HG02943 (cell line): Measurements from ENCODE around the gene SCN1B.
"Not testable (repeated sequence)": the region's sequence is repeated elsewhere in the genome, so short reads cannot be mapped to it uniquely, and the experiment has no call there.

Experiments used
- ATAC-seq: cut with Tn5 transposase; IDR thresholded peaks from one replicate; pipeline ENCODE4 v1.9.1; 2021; ENCODE audit warnings: mild to moderate bottlenecking, low read depth, moderate library complexity; ENCODE audit not compliant: unreplicated experiment

The SCN1B gene

GRCh38 chr19:35034005-35034502, 3.8 kb downstream of the SCN1B start:
- ATAC-seq = no peak

GRCh38 chr19:35034588-35035382, 4.5 kb downstream of the SCN1B start:
- ATAC-seq = no peak

DNA sequence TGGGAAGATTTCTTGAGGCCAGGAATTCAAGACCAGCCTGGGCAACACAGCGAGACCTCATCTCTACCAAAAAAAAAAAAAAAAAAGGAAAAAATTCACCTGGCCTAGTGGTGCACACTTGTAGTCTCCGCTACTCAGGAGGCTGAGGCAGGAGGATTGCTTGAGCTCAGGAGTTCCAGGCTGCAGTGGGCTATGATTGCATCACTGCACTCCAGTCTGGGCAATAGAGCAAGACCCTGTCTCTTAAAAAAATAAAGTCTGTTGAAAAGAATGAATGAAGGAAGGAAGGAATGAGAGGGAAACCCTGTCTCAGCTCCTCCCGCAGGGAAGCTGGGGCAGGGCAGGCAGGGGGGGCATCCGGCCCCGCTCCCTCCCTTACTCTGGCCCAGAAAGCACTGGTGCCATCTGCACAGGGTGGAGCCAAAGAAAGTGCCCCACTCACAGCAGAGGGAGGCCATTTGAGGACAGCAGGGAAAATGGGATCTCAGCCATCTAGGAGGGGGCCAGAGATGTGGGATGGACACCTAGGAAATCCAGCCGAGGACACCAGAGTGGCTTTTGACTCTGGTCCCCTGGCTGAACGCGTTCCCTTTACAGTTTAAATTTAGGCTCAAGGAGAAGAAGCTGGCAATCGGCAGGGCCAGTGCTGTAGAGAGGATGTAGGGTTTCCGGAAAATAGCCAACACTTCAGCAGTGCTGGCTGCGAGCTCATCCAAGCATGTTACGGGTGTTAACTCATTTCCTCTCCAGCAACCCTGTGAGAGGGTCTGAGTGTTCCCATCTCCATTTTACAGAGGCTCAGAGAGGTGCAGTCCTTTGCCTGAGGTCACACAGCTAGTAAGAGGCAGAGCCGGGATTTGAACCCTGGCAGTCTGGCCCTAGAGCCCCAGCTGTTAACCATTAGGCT, 7.7 kb downstream of the SCN1B start:
- ATAC-seq = no peak

DNA sequence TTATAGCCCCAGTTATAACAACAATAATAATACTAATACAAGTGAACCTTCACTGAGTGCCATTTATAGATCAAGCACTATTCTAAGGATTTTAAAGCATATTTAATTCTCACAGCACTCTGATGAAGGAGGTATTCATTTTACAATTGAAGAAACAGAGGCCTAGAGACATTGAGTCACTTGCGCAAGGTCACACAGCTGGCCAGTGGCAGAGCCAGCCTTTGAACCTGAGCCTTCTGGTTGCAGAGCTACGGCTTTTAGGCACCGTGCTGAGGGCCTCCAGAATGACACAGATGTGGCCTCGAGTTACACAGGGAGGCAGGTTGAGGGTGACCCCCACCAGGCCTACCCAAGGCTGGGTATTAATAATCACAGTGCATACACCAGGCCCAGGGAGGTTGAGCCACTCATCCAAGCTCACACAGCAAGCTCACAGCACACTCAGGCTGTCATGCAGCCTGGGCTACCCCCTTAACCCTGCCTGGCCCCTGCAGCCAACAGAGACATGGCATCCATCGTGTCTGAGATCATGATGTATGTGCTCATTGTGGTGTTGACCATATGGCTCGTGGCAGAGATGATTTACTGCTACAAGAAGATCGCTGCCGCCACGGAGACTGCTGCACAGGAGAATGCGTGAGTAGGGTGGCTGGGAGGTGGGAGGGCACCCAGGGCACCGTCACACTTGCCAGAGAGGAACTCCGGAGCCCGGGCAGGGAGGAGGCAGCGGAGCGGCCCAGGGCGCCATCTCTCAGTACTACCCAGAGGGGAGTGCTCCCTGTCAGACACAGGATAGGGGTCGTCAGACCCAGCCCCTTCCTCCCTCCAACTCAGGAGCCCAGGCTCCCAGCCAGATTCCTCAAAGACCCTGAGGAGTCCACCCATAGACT, 8.6 kb downstream of the SCN1B start:
- ATAC-seq = no peak

GRCh38 chr19:35039881-35040825, 9.9 kb downstream of the SCN1B start:
- ATAC-seq = no peak

DNA sequence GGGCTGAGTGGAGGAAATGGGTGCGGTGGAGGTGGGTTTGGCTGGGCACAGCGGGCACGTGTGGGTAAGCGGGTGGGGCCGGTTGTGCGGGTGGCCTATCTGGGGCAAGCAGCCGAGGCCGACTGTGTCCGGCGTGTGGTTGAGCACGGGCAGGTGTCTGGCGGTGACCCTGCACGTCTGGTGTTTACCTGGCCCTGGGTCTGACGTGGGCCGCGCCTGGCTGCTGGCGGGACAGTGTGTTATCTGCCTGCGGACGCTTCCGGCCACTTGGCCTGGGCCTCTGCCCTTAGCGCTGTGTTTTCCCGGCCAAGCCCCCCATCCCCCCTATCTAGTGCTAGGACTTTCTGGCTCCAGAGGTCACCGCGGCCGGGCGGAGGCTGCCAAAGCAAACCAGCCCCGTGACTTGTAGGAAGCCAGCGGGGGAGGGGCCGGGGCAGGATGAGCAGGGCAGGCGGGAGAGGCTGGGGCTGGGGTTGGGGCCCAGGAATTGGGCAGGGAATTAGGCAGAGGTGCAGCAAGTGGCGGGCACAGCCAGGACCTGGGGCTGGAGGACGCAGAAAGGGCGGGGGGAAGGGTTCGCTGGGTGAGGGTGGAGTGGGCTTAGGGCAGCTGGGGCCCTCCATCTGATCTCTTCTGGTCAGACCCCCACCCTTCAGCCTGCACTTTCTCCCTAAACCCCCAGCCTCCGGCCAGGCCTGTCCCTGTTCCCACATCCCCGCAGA, 10.7 kb downstream of the SCN1B start:
- ATAC-seq = no peak

DNA sequence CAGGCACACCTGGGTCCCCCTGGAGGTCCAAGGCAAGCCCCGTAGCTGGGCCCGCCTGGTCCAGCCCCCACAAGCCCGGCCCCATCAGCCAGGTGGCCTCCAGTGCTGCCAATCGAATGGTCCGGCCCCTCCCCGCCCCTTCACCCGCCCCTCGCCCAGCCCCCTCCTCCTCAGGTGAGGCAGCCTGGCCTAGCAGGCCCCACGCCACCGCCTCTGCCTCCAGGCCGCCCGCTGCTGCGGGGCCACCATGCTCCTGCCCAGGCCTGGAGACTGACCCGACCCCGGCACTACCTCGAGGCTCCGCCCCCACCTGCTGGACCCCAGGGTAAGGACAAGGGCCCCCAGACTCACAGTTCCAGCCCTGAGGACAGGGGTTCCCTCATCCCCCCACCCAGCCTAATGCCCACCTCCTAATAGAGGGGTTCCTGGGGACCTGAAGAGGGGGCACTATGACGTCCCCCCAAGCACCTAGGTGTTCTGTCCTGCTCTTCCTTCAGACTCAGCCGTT, 11.3 kb downstream of the SCN1B start, which contains the start of gene HPN:
HPN (plus strand) TSS at position 174 of the 508 bp plus-strand sequence. CDS start 786 bp downstream, outside the sequence.
- no peak for ATAC-seq

GRCh38 chr19:35042056-35042730, 11.9 kb downstream of the SCN1B start:
- ATAC-seq = no peak

DNA sequence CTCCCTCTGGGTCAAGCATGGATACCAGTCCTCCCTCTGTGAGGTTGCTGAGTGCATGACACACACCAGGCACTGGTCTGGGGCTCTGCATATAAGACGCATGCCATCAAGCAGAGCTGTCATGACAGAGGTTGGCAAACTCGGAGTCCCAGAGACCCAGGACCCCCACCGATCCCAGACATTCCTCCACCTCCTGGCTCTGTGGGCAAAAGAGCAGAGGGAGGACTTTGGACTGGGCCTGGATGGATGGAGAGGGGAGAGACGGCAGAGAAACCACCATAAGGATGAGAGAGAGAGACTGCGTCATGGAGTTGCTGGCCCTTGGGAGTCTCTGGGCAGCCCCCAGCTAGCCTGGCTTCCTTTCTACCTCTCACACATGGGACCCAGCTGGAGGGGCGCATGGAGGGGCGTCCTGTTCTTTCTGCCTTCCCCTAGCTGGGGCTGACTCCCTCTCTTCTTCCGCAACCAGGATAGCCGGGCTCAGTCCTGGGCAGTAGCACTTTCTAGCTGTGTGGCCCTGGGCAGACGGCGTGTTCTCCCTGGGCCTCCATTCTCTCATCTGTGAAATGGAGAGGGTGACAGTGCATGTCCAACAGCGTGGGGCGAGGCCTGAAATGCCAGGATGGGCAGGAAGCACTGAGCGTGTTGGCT, 12.8 kb downstream of the SCN1B start:
- ATAC-seq = no peak

DNA sequence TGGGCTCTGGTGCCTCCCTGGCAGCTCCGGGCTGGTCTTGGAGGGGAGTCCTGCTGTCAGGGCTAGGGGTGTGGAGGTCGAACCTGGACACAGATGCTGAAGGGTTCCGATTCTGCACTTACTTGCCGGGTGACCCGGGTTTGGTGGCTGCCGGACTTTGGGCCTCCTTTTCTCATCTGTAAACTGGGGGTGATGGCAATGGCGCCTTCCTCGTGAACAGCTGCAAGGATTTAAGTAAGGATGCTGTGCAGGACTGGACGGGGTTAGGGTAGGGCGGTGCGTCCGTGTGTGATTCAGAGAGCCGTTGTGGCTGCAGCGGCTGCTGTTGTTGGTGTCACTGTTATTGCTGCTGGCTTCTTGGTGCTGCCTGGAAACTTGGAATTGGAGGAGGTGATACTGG, 13.6 kb downstream of the SCN1B start:
- no peak for ATAC-seq

DNA sequence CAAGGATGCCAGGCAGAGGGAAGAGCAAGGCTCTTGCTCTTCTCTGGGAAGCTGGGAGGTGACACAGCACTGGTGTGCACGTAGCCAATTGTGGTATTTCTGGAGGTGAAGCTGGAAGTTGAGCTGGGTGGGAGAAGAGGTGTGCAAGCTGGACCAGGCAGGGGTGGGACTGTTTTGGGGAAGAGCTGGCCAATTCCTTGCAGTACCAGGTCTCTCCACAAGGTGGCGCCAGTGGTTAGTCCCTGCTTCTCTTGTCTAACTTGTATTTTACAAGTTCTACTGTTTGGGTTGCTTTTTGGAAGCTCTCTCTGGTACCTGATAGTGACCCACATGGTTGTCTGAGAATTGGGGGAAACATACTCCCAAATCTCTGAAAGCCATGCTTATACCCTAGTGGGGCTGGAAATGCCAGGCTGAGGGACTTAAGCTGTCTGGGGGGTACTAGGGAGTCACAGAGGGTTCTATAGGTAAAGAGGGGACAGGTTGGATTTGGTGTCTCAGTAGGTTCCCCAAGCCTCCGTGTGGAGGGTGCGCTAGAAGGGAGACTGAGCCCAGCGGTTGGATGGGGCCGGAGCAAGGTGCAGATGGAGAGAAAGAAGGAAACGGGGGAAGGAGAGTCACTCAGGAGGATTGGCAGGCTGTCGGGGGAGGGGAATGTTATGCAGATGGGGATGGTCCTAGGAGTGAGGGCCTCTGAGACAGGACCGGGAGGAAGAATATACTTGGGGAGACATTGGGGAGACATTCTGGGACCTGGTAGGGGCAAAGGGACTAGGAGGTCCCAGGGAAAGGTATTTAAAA, 14.2 kb downstream of the SCN1B start:
- no peak for ATAC-seq

DNA sequence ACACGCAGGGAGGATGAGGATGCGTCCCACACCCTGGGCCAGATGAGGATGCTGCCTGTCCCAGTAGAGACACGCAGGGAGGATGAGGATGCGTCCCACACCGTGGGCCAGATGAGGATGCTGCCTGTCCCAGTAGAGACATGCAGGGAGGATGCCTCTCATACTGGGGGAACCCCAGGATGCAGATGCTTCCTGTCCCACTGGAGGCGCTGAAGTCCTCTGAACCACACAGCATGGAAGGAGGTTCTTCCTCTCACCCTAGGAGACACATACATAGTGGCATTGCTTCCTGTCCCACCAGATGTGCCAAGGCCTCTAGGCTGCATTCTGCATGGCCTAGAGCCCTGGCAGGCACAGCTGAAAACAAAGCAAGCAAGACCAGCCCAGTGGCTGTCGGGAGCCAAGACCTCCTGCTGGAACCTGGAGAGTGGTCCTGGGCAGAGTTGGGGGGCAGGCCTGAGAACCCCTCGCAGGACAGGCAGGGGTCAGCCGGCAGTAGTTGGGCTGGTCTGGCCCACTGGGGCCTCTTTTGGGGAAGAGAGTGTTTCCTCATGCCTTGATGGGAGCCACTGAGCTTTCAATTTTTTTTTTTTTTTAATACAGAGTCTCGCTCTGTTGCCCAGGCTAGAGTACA, 15.5 kb downstream of the SCN1B start:
- ATAC-seq = peak; percentile 63

- no peak for ATAC-seq
These were observed 16.2 kb downstream of the SCN1B start for GRCh38 chr19:35046461-35046860.

- no peak for ATAC-seq
These were observed 18.7 kb downstream of the SCN1B start for GRCh38 chr19:35048911-35049411.

- ATAC-seq = no peak
These were observed 19.2 kb downstream of the SCN1B start for GRCh38 chr19:35049456-35049855.

DNA sequence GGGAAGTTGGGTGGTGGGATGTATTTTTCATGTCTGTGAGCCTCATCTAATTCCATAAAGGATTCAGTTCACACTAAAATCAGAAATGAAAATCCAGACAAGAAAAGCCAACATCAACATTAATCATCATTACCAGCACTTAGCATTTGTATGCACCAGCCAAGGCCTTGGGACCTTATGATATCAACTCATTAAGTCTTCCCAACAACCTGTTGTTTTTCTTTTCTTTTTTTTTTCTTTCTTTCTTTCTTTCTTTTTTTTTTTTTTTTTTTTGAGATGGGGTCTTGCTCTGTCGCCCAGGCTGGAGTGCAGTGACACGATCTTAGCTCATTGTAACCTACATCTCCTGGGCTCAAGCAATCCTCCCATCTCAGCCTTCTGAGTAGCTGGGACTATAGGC, 20.4 kb downstream of the SCN1B start:
- not testable (repeated sequence) for ATAC-seq
